ENCODE results near the gene PLEKHH2.

PLEKHH2 gene

DNA sequence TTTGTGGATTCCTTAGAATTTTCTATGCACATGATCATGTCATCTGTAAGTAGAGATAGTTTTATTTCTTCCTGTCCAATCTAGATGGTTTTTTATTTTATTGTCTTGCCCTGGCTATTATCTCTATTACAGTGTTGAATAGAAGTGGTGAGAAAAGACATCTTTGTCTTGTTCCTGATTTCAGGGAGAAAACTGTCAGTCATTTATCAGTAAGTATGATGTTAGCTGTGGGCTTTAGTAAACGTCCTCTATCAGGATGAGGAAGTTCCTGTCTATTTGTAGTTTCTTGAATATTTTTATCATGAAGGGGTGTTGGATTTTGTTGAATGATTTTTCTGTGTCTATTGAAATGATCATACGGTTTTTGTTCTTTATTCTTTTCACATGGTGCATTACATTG is 5.3 kb downstream of the PLEKHH2 start:
- Histone ChIP-seq H3K4me2 (ENCODE audit: low read length, poor library complexity, severe bottlenecking) (no peak overlapping the region), H3K18ac (ENCODE audit: low read depth in 1 of 2, low read length in 2 of 2) (no peak overlapping the region), H3K79me1 (replicated peaks; ENCODE audit: low read length, poor library complexity, severe bottlenecking) (peaks cover 10% of the 10 kb centered on the region), H2BK5ac (ENCODE audit: low read depth, low read length, poor library complexity, severe bottlenecking) (no peak overlapping the region), H2BK120ac (ENCODE audit: low read depth, low read length) (no peak overlapping the region), H3K9ac (ENCODE audit: low read length) (no peak overlapping the region), H3K14ac (ENCODE audit: low read length in 2 of 2) (no peak overlapping the region), H3K9me3 (ENCODE audit: control insufficient read depth, low read length) (no peaks in the 10 kb centered on the region), H2BK15ac (ENCODE audit: low read depth, poor library complexity, severe bottlenecking) (no peak overlapping the region), H3K23ac (ENCODE audit: low read length in 2 of 2) (no peak overlapping the region), H2AFZ (ENCODE audit: low read depth, low read length) (no peak overlapping the region), H4K91ac (ENCODE audit: low read length) (no peak overlapping the region), H4K8ac (ENCODE audit: low read length) (no peak overlapping the region), H3K27ac (ENCODE audit: low read length, poor library complexity, severe bottlenecking) (no peak overlapping the region), H3K36me3 (ENCODE audit: control insufficient read depth in 1 of 2, insufficient read depth in 2 of 2, low read depth in 1 of 2, low read length in 2 of 2) (no peaks in the 10 kb centered on the region), H3K4ac (ENCODE audit: low read depth in 1 of 2, low read length in 2 of 2) (no peak overlapping the region), H3K4me1 (ENCODE audit: control insufficient read depth, insufficient read depth, low read depth, low read length) (peaks cover 3% of the 10 kb centered on the region), H3K4me3 (ENCODE audit: insufficient read depth in 1 of 2, low read depth in 1 of 2, low read length in 2 of 2) (no peak overlapping the region), H3K27me3 (ENCODE audit: control insufficient read depth in 1 of 2, insufficient read depth in 1 of 2, low read length in 2 of 2) (no peaks in the 10 kb centered on the region), H2AK5ac (ENCODE audit: low read length, severe bottlenecking) (no peak overlapping the region), H2BK12ac (ENCODE audit: low read length in 2 of 2) (no peak overlapping the region)
- DNase-seq: no peak
- WGBS: 38% methylated on average over 1 of the region's 2 CpGs

DNA sequence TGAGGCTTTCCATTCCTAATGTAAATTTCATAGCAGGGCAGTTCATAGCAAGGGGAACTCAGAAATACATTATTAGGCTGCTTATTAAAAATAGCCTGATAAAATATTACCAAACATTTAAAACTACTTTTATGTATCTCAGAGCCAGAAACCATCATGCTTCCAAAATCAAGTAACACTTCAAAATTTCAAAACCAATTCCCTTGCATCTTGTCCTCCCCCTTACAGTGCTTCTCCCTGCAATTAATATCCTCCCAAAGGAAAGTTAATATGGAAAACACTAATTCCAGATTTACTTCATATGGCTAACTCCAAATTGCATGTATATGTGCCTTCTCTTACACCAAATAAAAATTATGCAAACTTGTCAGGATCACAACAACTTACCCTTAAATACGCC is 6.6 kb downstream of the PLEKHH2 start:
- Histone ChIP-seq H4K91ac (ENCODE audit: low read length) (no peak overlapping the region), H3K9ac (ENCODE audit: low read length) (no peak overlapping the region), H3K23ac (ENCODE audit: low read length in 2 of 2) (no peak overlapping the region), H3K36me3 (ENCODE audit: control insufficient read depth in 1 of 2, insufficient read depth in 2 of 2, low read depth in 1 of 2, low read length in 2 of 2) (no peaks in the 10 kb centered on the region), H3K27ac (ENCODE audit: low read length, poor library complexity, severe bottlenecking) (no peak overlapping the region), H2BK15ac (ENCODE audit: low read depth, poor library complexity, severe bottlenecking) (no peak overlapping the region), H3K4me1 (ENCODE audit: control insufficient read depth, insufficient read depth, low read depth, low read length) (no peaks in the 10 kb centered on the region), H3K18ac (ENCODE audit: low read depth in 1 of 2, low read length in 2 of 2) (no peak overlapping the region), H3K4me2 (ENCODE audit: low read length, poor library complexity, severe bottlenecking) (no peak overlapping the region), H2BK12ac (ENCODE audit: low read length in 2 of 2) (no peak overlapping the region), H3K4me3 (ENCODE audit: insufficient read depth in 1 of 2, low read depth in 1 of 2, low read length in 2 of 2) (no peak overlapping the region), H3K9me3 (ENCODE audit: control insufficient read depth, low read length) (no peaks in the 10 kb centered on the region), H3K4ac (ENCODE audit: low read depth in 1 of 2, low read length in 2 of 2) (no peak overlapping the region), H3K27me3 (ENCODE audit: control insufficient read depth in 1 of 2, insufficient read depth in 1 of 2, low read length in 2 of 2) (no peaks in the 10 kb centered on the region), H2BK120ac (ENCODE audit: low read depth, low read length) (no peak overlapping the region), H4K8ac (ENCODE audit: low read length) (no peak overlapping the region), H2AFZ (ENCODE audit: low read depth, low read length) (no peak overlapping the region), H3K79me1 (replicated peaks; ENCODE audit: low read length, poor library complexity, severe bottlenecking) (peaks cover 7% of the 10 kb centered on the region), H2BK5ac (ENCODE audit: low read depth, low read length, poor library complexity, severe bottlenecking) (no peak overlapping the region), H3K14ac (ENCODE audit: low read length in 2 of 2) (no peak overlapping the region), H2AK5ac (ENCODE audit: low read length, severe bottlenecking) (no peak overlapping the region)
- no peak for DNase-seq
- no CpG with 5 or more reads among the region's 1 CpG for WGBS

- H3K4ac ChIP-seq (ENCODE audit: low read depth in 1 of 2, low read length in 2 of 2): no peak overlapping the region
- H3K23ac ChIP-seq (ENCODE audit: low read length in 2 of 2): no peak overlapping the region
- H2BK15ac ChIP-seq (ENCODE audit: low read depth, poor library complexity, severe bottlenecking): no peak overlapping the region
- no peak overlapping the region for H3K4me2 ChIP-seq (ENCODE audit: low read length, poor library complexity, severe bottlenecking)
- no peaks in the 10 kb centered on the region for H3K27me3 ChIP-seq (ENCODE audit: control insufficient read depth in 1 of 2, insufficient read depth in 1 of 2, low read length in 2 of 2)
- H3K14ac ChIP-seq (ENCODE audit: low read length in 2 of 2): no peak overlapping the region
- peak overlapping the region; percentile 66 for H3K27ac ChIP-seq (ENCODE audit: low read length, poor library complexity, severe bottlenecking)
- no peak overlapping the region for H3K18ac ChIP-seq (ENCODE audit: low read depth in 1 of 2, low read length in 2 of 2)
- no peak overlapping the region for H2BK5ac ChIP-seq (ENCODE audit: low read depth, low read length, poor library complexity, severe bottlenecking)
- no peaks in the 10 kb centered on the region for H3K4me1 ChIP-seq (ENCODE audit: control insufficient read depth, insufficient read depth, low read depth, low read length)
- H2BK12ac ChIP-seq (ENCODE audit: low read length in 2 of 2): no peak overlapping the region
- peak overlapping the region; percentile 37 for H4K8ac ChIP-seq (ENCODE audit: low read length)
- WGBS: 37% methylated on average over 2 of the region's 3 CpGs
- H3K4me3 ChIP-seq (ENCODE audit: insufficient read depth in 1 of 2, low read depth in 1 of 2, low read length in 2 of 2): no peak overlapping the region
- no peaks in the 10 kb centered on the region for H3K9me3 ChIP-seq (ENCODE audit: control insufficient read depth, low read length)
- no peak overlapping the region for H3K9ac ChIP-seq (ENCODE audit: low read length)
- no peak overlapping the region for H2AFZ ChIP-seq (ENCODE audit: low read depth, low read length)
- H2BK120ac ChIP-seq (ENCODE audit: low read depth, low read length): no peak overlapping the region
- no peaks in the 10 kb centered on the region for H3K36me3 ChIP-seq (ENCODE audit: control insufficient read depth in 1 of 2, insufficient read depth in 2 of 2, low read depth in 1 of 2, low read length in 2 of 2)
- H3K79me1 ChIP-seq (replicated peaks; ENCODE audit: low read length, poor library complexity, severe bottlenecking): no peaks in the 10 kb centered on the region
- no peak overlapping the region for H4K91ac ChIP-seq (ENCODE audit: low read length)
- DNase-seq: peak; percentile 33
- no peak overlapping the region for H2AK5ac ChIP-seq (ENCODE audit: low read length, severe bottlenecking)
Measured at GRCh38 chr2:43648994-43649701, 12.1 kb downstream of the PLEKHH2 start.

GRCh38 chr2:43653506-43653905 is 16.4 kb downstream of the PLEKHH2 start:
- Histone ChIP-seq H4K91ac (ENCODE audit: low read length) (no peak overlapping the region), H3K79me1 (replicated peaks; ENCODE audit: low read length, poor library complexity, severe bottlenecking) (peaks cover 3% of the 10 kb centered on the region), H3K14ac (ENCODE audit: low read length in 2 of 2) (no peak overlapping the region), H3K4me1 (ENCODE audit: control insufficient read depth, insufficient read depth, low read depth, low read length) (no peaks in the 10 kb centered on the region), H3K36me3 (ENCODE audit: control insufficient read depth in 1 of 2, insufficient read depth in 2 of 2, low read depth in 1 of 2, low read length in 2 of 2) (peaks cover 2 to 3% of the 10 kb centered on the region in 2 experiments), H3K4me2 (ENCODE audit: low read length, poor library complexity, severe bottlenecking) (no peak overlapping the region), H4K8ac (ENCODE audit: low read length) (no peak overlapping the region), H3K9ac (ENCODE audit: low read length) (no peak overlapping the region), H3K23ac (ENCODE audit: low read length in 2 of 2) (no peak overlapping the region), H2BK15ac (ENCODE audit: low read depth, poor library complexity, severe bottlenecking) (no peak overlapping the region), H2BK12ac (ENCODE audit: low read length in 2 of 2) (no peak overlapping the region), H2AFZ (ENCODE audit: low read depth, low read length) (no peak overlapping the region), H3K27ac (ENCODE audit: low read length, poor library complexity, severe bottlenecking) (no peak overlapping the region), H2AK5ac (ENCODE audit: low read length, severe bottlenecking) (no peak overlapping the region), H3K9me3 (ENCODE audit: control insufficient read depth, low read length) (no peaks in the 10 kb centered on the region), H3K27me3 (ENCODE audit: control insufficient read depth in 1 of 2, insufficient read depth in 1 of 2, low read length in 2 of 2) (no peaks in the 10 kb centered on the region), H2BK5ac (ENCODE audit: low read depth, low read length, poor library complexity, severe bottlenecking) (no peak overlapping the region), H3K4ac (ENCODE audit: low read depth in 1 of 2, low read length in 2 of 2) (no peak overlapping the region), H3K18ac (ENCODE audit: low read depth in 1 of 2, low read length in 2 of 2) (no peak overlapping the region), H3K4me3 (ENCODE audit: insufficient read depth in 1 of 2, low read depth in 1 of 2, low read length in 2 of 2) (no peak overlapping the region), H2BK120ac (ENCODE audit: low read depth, low read length) (no peak overlapping the region)
- 89% methylated on average over 2 of the region's 2 CpGs for WGBS
- no peak for DNase-seq
